H1 (cell line): ENCODE data around the gene DBNDD2. TPM values are rescaled to one million over a fixed set of nuclear protein-coding genes. Genes with fewer than 3 reads are reported as not detected.

ENCODE experiments used
- CTCF ChIA-PET: fragments of 300-600 bp; sonication (Branson Sonifier 250); formaldehyde crosslinking; loops from one replicate; lab custom pipeline; 2021; ENCODE audit not compliant: partially characterized antibody; lab: Charles Lee
- POLR2A ChIA-PET: fragments of 300-600 bp; sonication (Branson Sonifier 250); formaldehyde crosslinking; loops from one replicate; lab custom pipeline; 2021; ENCODE audit warnings: inconsistent platforms; ENCODE audit not compliant: partially characterized antibody; lab: Charles Lee
- DNase-seq, 2 experiments: peaks; one replicate each; pipeline versions ENCODE4 v3.0.0 to v3.0.0-alpha.2; 2010 to 2022; ENCODE audit warnings: low spot score in 2 of 2, low read depth in 1 of 2, mixed read lengths in 1 of 2
- FAIRE-seq: peaks from 2 replicates; lab custom pipeline; 2011; peaks lifted over from hg19 to GRCh38; lab: Jason Lieb, UNC
- H2AFZ ChIP-seq: 2 replicates; pipeline ENCODE4 v1.8.1; 2012; ENCODE audit warnings: low read length, inconsistent platforms
- H2AK5ac ChIP-seq: 2 replicates; pipeline ENCODE4 v1.6.1; 2013; ENCODE audit warnings: low read depth, low read length
- H2BK120ac ChIP-seq: replicated peaks from 2 replicates; pipeline ENCODE3; 2013; ENCODE audit warnings: low read depth, low read length, inconsistent platforms
- H2BK12ac ChIP-seq: 2 replicates; pipeline ENCODE4 v1.6.1; 2013; ENCODE audit warnings: low read depth, low read length
- H2BK15ac ChIP-seq: 2 replicates; pipeline ENCODE4 v1.6.1; 2013; ENCODE audit warnings: low read length
- H2BK20ac ChIP-seq: 2 replicates; pipeline ENCODE4 v1.6.1; 2013; ENCODE audit warnings: low read length
- H2BK5ac ChIP-seq: 2 replicates; pipeline ENCODE4 v1.6.1; 2013; ENCODE audit warnings: low read depth, low read length
- H3K14ac ChIP-seq: 2 replicates; pipeline ENCODE4 v1.6.1; 2013; ENCODE audit warnings: inconsistent platforms; ENCODE audit not compliant: insufficient read length
- H3K18ac ChIP-seq: 2 replicates; pipeline ENCODE4 v1.6.1; 2013; ENCODE audit warnings: low read length; ENCODE audit errors: extremely low read depth
- H3K23ac ChIP-seq: 2 replicates; pipeline ENCODE4 v1.6.1; 2013; ENCODE audit warnings: inconsistent platforms; ENCODE audit not compliant: insufficient read length
- H3K23me2 ChIP-seq: 2 replicates; pipeline ENCODE4 v1.6.1; 2013; ENCODE audit warnings: low read depth, low read length
- H3K27ac ChIP-seq: 2 replicates; pipeline ENCODE4 v1.6.1; 2011; ENCODE audit warnings: low read depth, low read length, inconsistent platforms
- H3K27me3 ChIP-seq, 4 experiments: replicated peaks in 1 of 4; 1 replicate in 1 of 4; 2 replicates in 3 of 4; pipeline versions ENCODE4 v1.6.1 to v1.8.1; 2011 to 2013; ENCODE audit warnings: low read length in 3 of 4, mild to moderate bottlenecking in 3 of 4, inconsistent platforms in 2 of 4, mixed read lengths in 2 of 4, moderate library complexity in 1 of 4; ENCODE audit not compliant: control insufficient read depth in 3 of 4, insufficient read depth in 3 of 4; ENCODE audit errors: extremely low read depth in 1 of 4
- H3K36me3 ChIP-seq, 4 experiments: 2 replicates each; pipeline versions ENCODE4 v1.6.1 to v1.8.1; 2011 to 2013; ENCODE audit warnings: mild to moderate bottlenecking in 4 of 4, low read length in 3 of 4, moderate library complexity in 2 of 4, control low read depth in 1 of 4, inconsistent platforms in 1 of 4; ENCODE audit not compliant: insufficient read depth in 4 of 4, control insufficient read depth in 2 of 4
- H3K4ac ChIP-seq: replicated peaks from 2 replicates; pipeline ENCODE3; 2013; ENCODE audit warnings: low read length, low read depth, mixed read lengths, inconsistent platforms; ENCODE audit not compliant: insufficient read length
- H3K4me1 ChIP-seq, 4 experiments: replicated peaks in 1 of 4; 1 replicate in 1 of 4; 2 replicates in 3 of 4; pipeline versions ENCODE4 v1.6.1 to v1.8.1; 2011 to 2013; ENCODE audit warnings: low read length in 3 of 4, inconsistent platforms in 2 of 4, mixed read lengths in 1 of 4; ENCODE audit not compliant: insufficient read depth in 4 of 4, control insufficient read depth in 3 of 4
- H3K4me2 ChIP-seq, 2 experiments: 2 replicates each; pipeline versions ENCODE4 v1.6.1 to v1.8.1; 2011 to 2013; ENCODE audit warnings: low read depth in 2 of 2, low read length in 2 of 2, control low read depth in 1 of 2, inconsistent platforms in 1 of 2, mild to moderate bottlenecking in 1 of 2; ENCODE audit not compliant: insufficient read depth in 1 of 2
- H3K4me3 ChIP-seq, 4 experiments: fragments of 200-600, 300-600 bp in 1 of 4; sonication (generic), shearing (Covaris generic), sonication (Bioruptor Twin) in 1 of 4; 2 replicates each; pipeline versions ENCODE4 v1.5.1 to v1.8.1; 2011 to 2016; ENCODE audit warnings: low read length in 4 of 4, low read depth in 3 of 4, control low read depth in 2 of 4, inconsistent platforms in 2 of 4, mild to moderate bottlenecking in 2 of 4, mixed read lengths in 1 of 4, moderate library complexity in 1 of 4; ENCODE audit not compliant: insufficient read depth in 2 of 4; ENCODE audit errors: extremely low read depth in 1 of 4
- H3K56ac ChIP-seq: replicated peaks from 2 replicates; pipeline ENCODE3; 2013; ENCODE audit warnings: low read depth, mild to moderate bottlenecking, mixed read lengths, low read length, inconsistent platforms; ENCODE audit not compliant: insufficient read length
- H3K79me1 ChIP-seq: 2 replicates; pipeline ENCODE4 v1.6.1; 2013; ENCODE audit warnings: low read depth, low read length, control low read depth
- H3K79me2 ChIP-seq, 2 experiments: 2 replicates each; pipeline versions ENCODE4 v1.6.1 to v1.8.1; 2012 to 2013; ENCODE audit warnings: low read length in 2 of 2, mild to moderate bottlenecking in 2 of 2, inconsistent platforms in 1 of 2; ENCODE audit not compliant: insufficient read depth in 2 of 2, control insufficient read depth in 1 of 2
- H3K9ac ChIP-seq, 4 experiments: replicated peaks in 1 of 4; 1 replicate in 1 of 4; 2 replicates in 3 of 4; pipeline versions ENCODE4 v1.6.1 to v1.8.1; 2011 to 2013; ENCODE audit warnings: low read depth in 3 of 4, low read length in 3 of 4, control low read depth in 2 of 4, mild to moderate bottlenecking in 2 of 4, moderate library complexity in 2 of 4, inconsistent platforms in 1 of 4; ENCODE audit errors: extremely low read depth in 1 of 4
- H3K9me3 ChIP-seq, 2 experiments: 2 replicates each; pipeline versions ENCODE4 v1.6.1 to v1.8.1; 2012 to 2013; ENCODE audit warnings: mild to moderate bottlenecking in 2 of 2, moderate library complexity in 2 of 2, control low read depth in 1 of 2, inconsistent platforms in 1 of 2, low read depth in 1 of 2, low read length in 1 of 2, mixed read lengths in 1 of 2; ENCODE audit not compliant: insufficient read depth in 2 of 2
- H4K20me1 ChIP-seq, 2 experiments: replicated peaks in 1 of 2; 2 replicates each; pipeline versions ENCODE3 to v1.8.1; 2011 to 2013; ENCODE audit warnings: inconsistent platforms in 2 of 2, low read length in 2 of 2, mild to moderate bottlenecking in 1 of 2; ENCODE audit not compliant: insufficient read depth in 2 of 2, control insufficient read depth in 1 of 2
- H4K5ac ChIP-seq: 2 replicates; pipeline ENCODE4 v1.6.1; 2013; ENCODE audit warnings: low read length, low read depth, mixed read lengths, inconsistent platforms; ENCODE audit not compliant: insufficient read length
- H4K8ac ChIP-seq: 2 replicates; pipeline ENCODE4 v1.8.0; 2013; ENCODE audit warnings: mild to moderate bottlenecking, moderate library complexity, low read length, inconsistent platforms; ENCODE audit not compliant: insufficient read depth; ENCODE audit errors: extremely low read depth
- H4K91ac ChIP-seq: replicated peaks from 2 replicates; pipeline ENCODE3; 2013; ENCODE audit warnings: low read length, mixed read lengths, inconsistent platforms; ENCODE audit not compliant: insufficient read length
- ASH2L ChIP-seq: fragments of 200-600, 300-600 bp; sonication (generic); IDR thresholded peaks from one replicate; pipeline ENCODE4 v1.7.1; 2017; ENCODE audit warnings: low read length
- BRCA1 ChIP-seq: IDR thresholded peaks from 2 replicates; pipeline ENCODE4 v1.6.1; 2012; ENCODE audit warnings: low read depth, low read length, improper control_type of control experiment
- CBX8 ChIP-seq: fragments of 300-800, 300-1000 bp; sonication (generic); IDR thresholded peaks from 2 replicates; pipeline ENCODE4 v1.7.1; 2016; ENCODE audit warnings: low read depth, low read length, borderline replicate concordance
- CHD1 ChIP-seq: IDR thresholded peaks from 2 replicates; pipeline ENCODE4 v1.6.1; 2012; ENCODE audit warnings: low read depth, low read length, improper control_type of control experiment
- GABPA ChIP-seq: IDR thresholded peaks from 2 replicates; pipeline ENCODE4 v1.6.1; 2011; ENCODE audit warnings: mild to moderate bottlenecking, low read length, moderate library complexity, borderline replicate concordance; ENCODE audit not compliant: insufficient read depth
- MAFK ChIP-seq: IDR thresholded peaks from 2 replicates; pipeline ENCODE4 v1.6.1; 2012; ENCODE audit warnings: low read depth, mild to moderate bottlenecking, improper control_type of control experiment, low read length
- NRF1 ChIP-seq: IDR thresholded peaks from 2 replicates; pipeline ENCODE4 v1.6.1; 2011; ENCODE audit warnings: mild to moderate bottlenecking, low read depth, low read length, improper control_type of control experiment
- PHF8 ChIP-seq: fragments of 200-600 bp; sonication (generic); conservative IDR thresholded peaks from 2 replicates; pipeline ENCODE4 v1.7.1; 2012; ENCODE audit warnings: low read depth, mild to moderate bottlenecking, inconsistent platforms, low read length, moderate library complexity
- POU5F1 ChIP-seq: IDR thresholded peaks from 2 replicates; pipeline ENCODE4 v1.6.1; 2011; ENCODE audit warnings: low read depth, mild to moderate bottlenecking, low read length, moderate library complexity
- RNF2 ChIP-seq: fragments of 200-900, 300-1000 bp; sonication (generic); IDR thresholded peaks from 2 replicates; pipeline ENCODE4 v1.7.1; 2016; ENCODE audit warnings: borderline replicate concordance, low read depth, mild to moderate bottlenecking, antibody characterized with exemption, low read length; ENCODE audit not compliant: poor library complexity, severe bottlenecking; ENCODE audit errors: missing control alignments
- SIRT6 ChIP-seq: IDR thresholded peaks from one replicate; pipeline ENCODE4 v1.7.1; 2012; ENCODE audit warnings: low read length, inconsistent platforms
- SP1 ChIP-seq: IDR thresholded peaks from 2 replicates; pipeline ENCODE4 v1.6.1; 2011; ENCODE audit warnings: low read depth, low read length
- TEAD4 ChIP-seq: IDR thresholded peaks from 2 replicates; pipeline ENCODE4 v1.6.1; 2012; ENCODE audit warnings: low read depth, low read length, inconsistent platforms, mixed read lengths
- WGBS, 2 experiments: shearing (Covaris generic) in 1 of 2; methylation state at CpG; one replicate each; pipeline versions ENCODE4 v1.1.6 to v1.1.7; 2013 to 2015; ENCODE audit warnings: low lambda C conversion rate in 2 of 2, mixed read lengths in 2 of 2, inconsistent platforms in 1 of 2, low coverage in 1 of 2, missing lambda C conversion rate in 1 of 2; ENCODE audit not compliant: insufficient replicate concordance in 2 of 2, insufficient coverage in 1 of 2, insufficient read length in 1 of 2; ENCODE audit errors: extremely low coverage in 1 of 2, missing lambda C conversion rate in 1 of 2; 5-methylcytosine and 5-hydroxymethylcytosine counted together
- polyA plus RNA-seq, 7 experiments: library from polyadenylated mRNA; depleted of rRNA in 3 of 7; stranded (reverse) in 5 of 7; unstranded in 2 of 7; fragments of >200 nt in 5 of 7; fragments of 200-250 nt in 2 of 7; gene quantifications; 1 replicate in 5 of 7; 2 replicates in 1 of 7; 4 replicates in 1 of 7; pipeline versions ENCODE4 v1.2.1 to v1.2.3, GENCODE V29; 2011 to 2013; ENCODE audit warnings: missing spikeins in 2 of 7, mixed read lengths in 2 of 7
- total RNA-seq: library from RNA; stranded (reverse); fragmentation: NEBNext Ultra II Directional; extraction: Animal tissue kit (Norgen Biotek cat#: 25700); gene quantifications from 2 replicates; pipeline ENCODE4 v1.2.1, GENCODE V29; 2021

DBNDD2 gene
- total and polyA plus RNA-seq, 2 of the 8 experiments (the other 6 are each of a cell fraction or from before 2014, with no cell fraction given): 55.8 to 96.3 TPM

GRCh38 chr20:45394221-45395113, 13.6 kb upstream of the DBNDD2 start:
- POLR2A ChIA-PET: interaction anchor here (0.8 to 2.2 kb wide), 4 partner anchors 11 to 55 kb away, joined by 3 to 10 read pairs (median 3); partner anchors contain the start of gene DBNDD2
- H3K18ac ChIP-seq: no peak overlapping the region
- H3K4ac ChIP-seq: no peak overlapping the region
- H2BK20ac ChIP-seq: no peak overlapping the region
- CTCF ChIA-PET: interaction anchor here (0.7 to 3.4 kb wide), 11 partner anchors 9 to 86 kb away, joined by 3 to 21 read pairs (median 3); partner anchors contain the start of gene MATN4
- H2AK5ac ChIP-seq: no peak overlapping the region
- H4K20me1 ChIP-seq: no peaks in the 10 kb centered on the region
- H3K23ac ChIP-seq: no peak overlapping the region
- no peak overlapping the region for H2AFZ ChIP-seq
- no peaks in the 10 kb centered on the region for H3K36me3 ChIP-seq
- H3K4me3 ChIP-seq: no peak overlapping the region
- no peak overlapping the region for H2BK15ac ChIP-seq
- no peak overlapping the region for H3K4me2 ChIP-seq
- no peak overlapping the region for H3K27ac ChIP-seq
- no peak overlapping the region for H3K9ac ChIP-seq
- H3K14ac ChIP-seq: no peak overlapping the region
- no peak overlapping the region for H4K5ac ChIP-seq
- H3K27me3 ChIP-seq: no peaks in the 10 kb centered on the region
- no peaks in the 10 kb centered on the region for H3K79me2 ChIP-seq
- no peak for DNase-seq
- no peaks in the 10 kb centered on the region for H3K4me1 ChIP-seq
- H3K9me3 ChIP-seq: peaks cover 3% of the 10 kb centered on the region in 2 experiments; a peak in 2 of 4 replicates
- no peak for FAIRE-seq
- no peak overlapping the region for H4K91ac ChIP-seq
- H2BK5ac ChIP-seq: no peak overlapping the region
- no peak overlapping the region for H2BK120ac ChIP-seq
- no peaks in the 10 kb centered on the region for H3K23me2 ChIP-seq
- WGBS, 2 experiments: 91% methylated on average over 21 of the region's 21 CpGs; no CpG with 5 or more reads in 1 of the 2 experiments
- H2BK12ac ChIP-seq: no peak overlapping the region
- no peaks in the 10 kb centered on the region for H3K79me1 ChIP-seq
- no peak overlapping the region for H3K56ac ChIP-seq
- no peak overlapping the region for H4K8ac ChIP-seq
- TF ChIP-seq SP1 (no peak), MAFK (no peak), RNF2 (no peak), ASH2L (no peak), BRCA1 (no peak), SIRT6 (no peak), GABPA (no peak), CHD1 (no peak), POU5F1 (no peak), CBX8 (no peak), NRF1 (no peak), PHF8 (no peak), TEAD4 (no peak)
